Astrocyte of the cerebellum (primary cell): ENCODE data around the gene HSD17B12.

Source experiments
- DNase-seq: peaks from one replicate; pipeline ENCODE4 v3.0.0-alpha.2; 2011; ENCODE audit warnings: low read depth
- H3K4me3 ChIP-seq: 2 replicates; pipeline ENCODE4 v1.5.1; 2011; ENCODE audit warnings: mild to moderate bottlenecking, low read depth, low read length, moderate library complexity
- CTCF ChIP-seq: IDR thresholded peaks from 2 replicates; pipeline ENCODE4 v1.5.1; 2012; ENCODE audit warnings: low read length, low read depth, moderate library complexity, mild to moderate bottlenecking; ENCODE audit errors: missing control alignments
- in situ Hi-C: cut with HindIII; loops from 2 replicates; pipeline ENCODE4 v1.10.0; 2017; ENCODE audit warnings: low sequenced_read_pairs

HSD17B12 gene

GRCh38 chr11:43802509-43802908 is 122.0 kb downstream of the HSD17B12 start:
- in situ Hi-C loops = no loop called here
- TF ChIP-seq CTCF = peak; percentile 37
- DNase-seq = no peak
- H3K4me3 ChIP-seq = no peak overlapping the region

GRCh38 chr11:43803766-43804165 is 123.2 kb downstream of the HSD17B12 start:
- in situ Hi-C loops = no loop called here
- no peak for DNase-seq
- TF ChIP-seq CTCF = no peak
- H3K4me3 ChIP-seq = no peak overlapping the region

- H3K4me3 ChIP-seq = no peak overlapping the region
- TF ChIP-seq CTCF = no peak
- in situ Hi-C loops = no loop called here
- no peak for DNase-seq
Observed at GRCh38 chr11:43806976-43807375, 126.4 kb downstream of the HSD17B12 start.

GRCh38 chr11:43810929-43811596 is 130.5 kb downstream of the HSD17B12 start:
- no peak for DNase-seq
- in situ Hi-C loops = no loop called here
- TF ChIP-seq CTCF = peak; percentile 45
- H3K4me3 ChIP-seq = no peak overlapping the region

- TF ChIP-seq CTCF = no peak
- no peak for DNase-seq
- no peak overlapping the region for H3K4me3 ChIP-seq
- in situ Hi-C loops = no loop called here
Observed at GRCh38 chr11:43812471-43812870, 131.9 kb downstream of the HSD17B12 start.

- in situ Hi-C loops = no loop called here
- TF ChIP-seq CTCF = no peak
- H3K4me3 ChIP-seq = no peak overlapping the region
- no peak for DNase-seq
Observed at GRCh38 chr11:43818220-43818619, 137.7 kb downstream of the HSD17B12 start.

- in situ Hi-C loops = no loop called here
- H3K4me3 ChIP-seq = no peak overlapping the region
- TF ChIP-seq CTCF = no peak
- no peak for DNase-seq
Observed at GRCh38 chr11:43819926-43820325, 139.4 kb downstream of the HSD17B12 start.
